ENCODE data around the gene SAP25. TPM values are rescaled to one million over a fixed set of nuclear protein-coding genes. Genes with fewer than 3 reads are reported as not detected.

The SAP25 gene
- total and polyA plus RNA-seq, 2 experiments from 2014 or later, result 1.8 TPM; not detected in 1

DNA sequence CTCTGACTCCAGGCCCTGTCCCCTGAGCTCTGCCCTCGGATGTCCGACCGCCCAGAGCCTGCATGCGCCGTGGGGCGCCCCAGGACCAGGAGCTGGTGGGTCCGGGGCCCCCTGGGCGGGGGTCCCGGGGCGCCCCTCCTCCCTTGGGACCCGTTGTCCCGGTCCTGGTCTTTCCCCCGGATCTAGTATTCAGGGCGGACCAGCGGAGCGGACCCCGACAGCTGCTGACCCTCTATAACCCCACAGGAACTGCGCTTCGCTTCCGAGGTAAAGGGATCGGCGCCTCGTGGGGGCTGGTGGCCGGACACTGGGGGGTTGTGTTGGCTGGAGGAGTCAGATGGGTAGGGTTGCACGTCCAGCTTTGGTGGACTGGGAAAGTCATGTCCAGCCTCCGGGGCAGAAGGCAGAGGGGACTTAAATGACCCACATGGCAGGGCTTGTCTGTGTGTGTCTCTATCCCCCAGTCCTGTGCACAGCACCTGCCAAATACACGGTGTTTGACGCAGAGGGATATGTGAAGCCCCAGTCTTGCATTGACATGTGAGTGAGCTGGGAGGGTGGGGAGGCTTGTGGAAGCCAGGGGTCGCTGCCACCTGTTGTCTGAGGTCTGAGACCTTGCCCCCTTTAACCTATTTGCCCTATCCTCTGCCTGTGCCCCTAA is 39.2 kb upstream of the SAP25 start:
- H4K20me1 ChIP-seq (ENCODE audit: insufficient read depth, poor library complexity, severe bottlenecking), result no peaks in the 10 kb centered on the region
- TF ChIP-seq, protein P1, sequence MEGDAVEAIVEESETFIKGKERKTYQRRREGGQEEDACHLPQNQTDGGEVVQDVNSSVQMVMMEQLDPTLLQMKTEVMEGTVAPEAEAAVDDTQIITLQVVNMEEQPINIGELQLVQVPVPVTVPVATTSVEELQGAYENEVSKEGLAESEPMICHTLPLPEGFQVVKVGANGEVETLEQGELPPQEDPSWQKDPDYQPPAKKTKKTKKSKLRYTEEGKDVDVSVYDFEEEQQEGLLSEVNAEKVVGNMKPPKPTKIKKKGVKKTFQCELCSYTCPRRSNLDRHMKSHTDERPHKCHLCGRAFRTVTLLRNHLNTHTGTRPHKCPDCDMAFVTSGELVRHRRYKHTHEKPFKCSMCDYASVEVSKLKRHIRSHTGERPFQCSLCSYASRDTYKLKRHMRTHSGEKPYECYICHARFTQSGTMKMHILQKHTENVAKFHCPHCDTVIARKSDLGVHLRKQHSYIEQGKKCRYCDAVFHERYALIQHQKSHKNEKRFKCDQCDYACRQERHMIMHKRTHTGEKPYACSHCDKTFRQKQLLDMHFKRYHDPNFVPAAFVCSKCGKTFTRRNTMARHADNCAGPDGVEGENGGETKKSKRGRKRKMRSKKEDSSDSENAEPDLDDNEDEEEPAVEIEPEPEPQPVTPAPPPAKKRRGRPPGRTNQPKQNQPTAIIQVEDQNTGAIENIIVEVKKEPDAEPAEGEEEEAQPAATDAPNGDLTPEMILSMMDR (IDR thresholded peaks at IDR 0.05; ENCODE audit: poor library complexity), result peak; percentile 28
- TF ChIP-seq EZH2 (IDR thresholded peaks at IDR 0.05; ENCODE audit: borderline replicate concordance), result no peak
- no peaks in the 10 kb centered on the region for H3K36me3 ChIP-seq (replicated peaks; ENCODE audit: insufficient read depth, low read depth)
- H3K79me2 ChIP-seq, result peaks cover 14% of the 10 kb centered on the region
- no peaks in the 10 kb centered on the region for H3K27me3 ChIP-seq
- peak overlapping the region; percentile 78 for H2AFZ ChIP-seq
- H3K9me2 ChIP-seq (replicated peaks; ENCODE audit: insufficient read depth), result no peaks in the 10 kb centered on the region
- H3K27ac ChIP-seq, result no peak overlapping the region
- peaks cover 3% of the 10 kb centered on the region for H3K4me1 ChIP-seq (ENCODE audit: insufficient read depth)
- H3K4me3 ChIP-seq, result peak overlapping the region; percentile 50
- 10% methylated on average over 14 of the region's 29 CpGs for WGBS (ENCODE audit: low lambda C conversion rate, missing lambda C conversion rate)
- DNase-seq (ENCODE audit: low spot score), result peak; percentile 36
- peak overlapping the region; percentile 95 for H3K4me2 ChIP-seq
- no peaks in the 10 kb centered on the region for H3K9me3 ChIP-seq (ENCODE audit: low read depth)

DNA sequence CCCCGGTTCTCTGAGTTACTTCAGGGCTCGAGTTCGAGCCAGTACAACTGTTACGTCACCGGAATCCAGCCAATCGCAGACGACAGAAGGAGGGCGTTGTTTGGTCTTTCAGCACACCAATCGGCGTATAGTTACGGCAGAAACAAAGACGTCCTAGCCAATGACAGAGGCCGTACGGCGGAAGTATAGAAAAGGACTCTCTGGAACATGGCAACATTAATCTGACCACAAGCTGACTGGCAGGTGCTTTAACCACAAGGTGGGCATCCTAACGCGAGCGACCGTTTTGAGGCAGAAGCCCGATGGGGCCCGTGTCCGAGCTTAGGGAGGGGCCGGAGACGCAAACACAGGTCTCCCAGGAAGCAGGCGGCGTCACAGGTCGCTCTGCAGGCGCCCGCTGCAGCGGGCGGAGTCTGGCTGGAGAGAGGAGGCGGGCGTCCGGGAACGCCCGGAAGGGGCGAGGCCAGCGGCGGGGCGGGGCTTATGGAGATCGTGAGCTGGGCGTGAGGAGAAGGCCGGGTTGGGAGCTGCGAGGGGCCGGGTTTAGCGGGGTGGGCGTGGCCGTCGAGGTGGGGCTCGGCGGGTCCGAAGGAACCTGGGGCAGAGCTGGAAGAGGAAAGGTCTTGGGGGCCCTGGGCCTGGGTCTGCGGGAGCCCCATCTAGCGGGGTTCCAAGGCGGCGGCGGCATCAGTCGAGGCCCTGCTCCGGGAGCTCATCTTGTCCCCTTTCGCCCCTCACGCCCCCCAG is 38.5 kb upstream of the SAP25 start, which contains the start of gene MOSPD3:
TSS of gene MOSPD3 (plus strand) at position 558 of the 747 bp plus-strand sequence. CDS start 252 bp downstream, outside the sequence.
- Histone ChIP-seq H3K36me3 (replicated peaks; ENCODE audit: insufficient read depth, low read depth) (no peaks in the 10 kb centered on the region), H3K9me3 (ENCODE audit: low read depth) (no peaks in the 10 kb centered on the region), H3K4me3 (peak within 1 kb of the TSS; percentile 50), H3K27me3 (no peaks in the 10 kb centered on the region), H2AFZ (peak within 1 kb of the TSS; percentile 78), H3K4me1 (ENCODE audit: insufficient read depth) (peaks cover 3% of the 10 kb centered on the region), H3K79me2 (peaks cover 14% of the 10 kb centered on the region), H4K20me1 (ENCODE audit: insufficient read depth, poor library complexity, severe bottlenecking) (no peaks in the 10 kb centered on the region), H3K27ac (peak within 1 kb of the TSS; percentile 90), H3K9me2 (replicated peaks; ENCODE audit: insufficient read depth) (no peaks in the 10 kb centered on the region), H3K4me2 (peak within 1 kb of the TSS; percentile 95)
- 1% methylated on average over 44 of the region's 61 CpGs for WGBS (ENCODE audit: low lambda C conversion rate, missing lambda C conversion rate)
- DNase-seq (ENCODE audit: low spot score), result peak; percentile 99
- TF ChIP-seq EZH2 (IDR thresholded peaks at IDR 0.05; ENCODE audit: borderline replicate concordance), result no peak

DNA sequence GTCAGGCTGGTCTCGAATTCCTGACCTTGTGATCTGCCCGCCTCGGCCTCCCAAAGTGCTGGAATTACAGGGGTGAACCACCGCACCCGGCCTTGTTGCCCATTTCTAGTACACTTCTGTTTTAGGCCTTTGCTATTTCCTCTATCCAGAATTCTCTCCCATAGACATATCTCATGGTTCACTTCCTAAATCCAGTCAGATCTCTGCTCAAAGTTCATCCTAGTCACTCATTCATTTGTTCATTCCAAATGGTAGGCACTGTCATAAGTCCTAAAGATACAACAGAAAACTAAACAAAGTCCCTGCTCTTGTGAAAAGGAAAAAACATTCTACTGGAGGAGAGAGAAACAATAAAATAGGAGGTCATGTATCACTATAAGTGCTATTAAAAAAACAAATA is 36.3 kb upstream of the SAP25 start:
- WGBS (ENCODE audit: low lambda C conversion rate, missing lambda C conversion rate), result 96% methylated on average over 5 of the region's 5 CpGs

DNA sequence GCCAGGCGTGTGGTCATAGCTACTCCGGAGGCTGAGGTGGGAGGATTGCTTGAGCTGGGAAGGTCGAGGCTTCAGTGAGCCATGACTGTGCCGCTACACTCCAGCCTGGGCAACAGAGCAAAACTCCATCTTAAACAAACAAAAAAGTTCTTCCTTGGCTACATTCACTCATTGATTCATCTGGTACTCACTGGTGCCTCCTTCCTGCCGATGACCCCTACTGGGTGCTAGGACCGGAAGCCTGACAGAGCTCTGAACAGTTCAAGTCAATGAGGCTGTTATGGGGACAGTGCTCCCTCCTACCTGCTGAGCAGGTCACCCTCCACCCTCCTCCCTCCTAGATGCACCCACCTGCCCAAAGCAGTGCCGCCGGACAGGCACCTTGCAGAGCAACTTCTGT is 33.4 kb upstream of the SAP25 start:
- no peak for TF ChIP-seq EZH2phosphoT487 (IDR thresholded peaks at IDR 0.05; ENCODE audit: low read depth, severe bottlenecking, unreplicated experiment)
- TF ChIP-seq EZH2 (IDR thresholded peaks at IDR 0.05; ENCODE audit: borderline replicate concordance), result no peak
- TF ChIP-seq, protein P1 (IDR thresholded peaks at IDR 0.05; ENCODE audit: poor library complexity), result no peak
- no peak for DNase-seq (ENCODE audit: low spot score)
- H2AFZ ChIP-seq, result no peak overlapping the region
- no peak overlapping the region for H3K4me2 ChIP-seq
- no peak overlapping the region for H3K27ac ChIP-seq
- no peaks in the 10 kb centered on the region for H3K79me2 ChIP-seq
- no peaks in the 10 kb centered on the region for H3K36me3 ChIP-seq (replicated peaks; ENCODE audit: insufficient read depth, low read depth)
- H3K4me1 ChIP-seq (ENCODE audit: insufficient read depth), result peaks cover 12% of the 10 kb centered on the region
- no peak overlapping the region for H3K4me3 ChIP-seq
- WGBS (ENCODE audit: low lambda C conversion rate, missing lambda C conversion rate), result 96% methylated on average over 8 of the region's 8 CpGs
- H3K27me3 ChIP-seq, result no peaks in the 10 kb centered on the region
- no peaks in the 10 kb centered on the region for H4K20me1 ChIP-seq (ENCODE audit: insufficient read depth, poor library complexity, severe bottlenecking)
- H3K9me3 ChIP-seq (ENCODE audit: low read depth), result no peaks in the 10 kb centered on the region
- H3K9me2 ChIP-seq (replicated peaks; ENCODE audit: insufficient read depth), result no peaks in the 10 kb centered on the region

More for the DNA sequence above, 36.3 kb upstream of the SAP25 start:
- Histone ChIP-seq H3K4me1 (ENCODE audit: insufficient read depth) (peaks cover 13% of the 10 kb centered on the region), H3K79me2 (peaks cover 14% of the 10 kb centered on the region), H3K9me3 (ENCODE audit: low read depth) (no peaks in the 10 kb centered on the region), H3K4me3 (no peak overlapping the region), H3K27me3 (no peaks in the 10 kb centered on the region), H3K4me2 (no peak overlapping the region), H3K27ac (no peak overlapping the region), H2AFZ (no peak overlapping the region), H4K20me1 (ENCODE audit: insufficient read depth, poor library complexity, severe bottlenecking) (no peaks in the 10 kb centered on the region), H3K9me2 (replicated peaks; ENCODE audit: insufficient read depth) (no peaks in the 10 kb centered on the region), H3K36me3 (replicated peaks; ENCODE audit: insufficient read depth, low read depth) (no peaks in the 10 kb centered on the region)
- DNase-seq (ENCODE audit: low spot score), result no peak
- no peak for TF ChIP-seq EZH2 (IDR thresholded peaks at IDR 0.05; ENCODE audit: borderline replicate concordance)
- TF ChIP-seq, protein P1 (IDR thresholded peaks at IDR 0.05; ENCODE audit: poor library complexity), result no peak
- no peak for TF ChIP-seq EZH2phosphoT487 (IDR thresholded peaks at IDR 0.05; ENCODE audit: low read depth, severe bottlenecking, unreplicated experiment)
